OCI-LY1 (cell line): ENCODE measurements around the gene SLC22A9.

Source experiments
- H2AFZ ChIP-seq: fragments of 200-600 bp; sonication (generic), shearing (Covaris generic); 2 replicates; pipeline ENCODE4 v1.6.0; 2014; ENCODE audit warnings: antibody characterized with exemption, mild to moderate bottlenecking, low read length
- H3F3A ChIP-seq: fragments of 200-600 bp; sonication (generic), shearing (Covaris generic); 2 replicates; pipeline ENCODE4 v1.6.0; 2014; ENCODE audit warnings: mild to moderate bottlenecking, antibody characterized with exemption, low read length, moderate library complexity; ENCODE audit not compliant: insufficient read depth
- H3K27ac ChIP-seq: fragments of 200-600 bp; sonication (generic); 2 replicates; pipeline ENCODE4 v1.5.1; 2014; ENCODE audit warnings: low read length, mixed run types, mild to moderate bottlenecking, low read depth; ENCODE audit not compliant: poor library complexity, severe bottlenecking
- H3K27me3 ChIP-seq: fragments of 200-600 bp; sonication (generic); 2 replicates; pipeline ENCODE4 v1.6.0; 2014; ENCODE audit warnings: antibody characterized with exemption, mild to moderate bottlenecking, low read length, moderate library complexity; ENCODE audit not compliant: insufficient read depth
- H3K36me3 ChIP-seq: fragments of 200-600 bp; sonication (generic); 2 replicates; pipeline ENCODE4 v1.6.1; 2014; ENCODE audit warnings: mild to moderate bottlenecking, antibody characterized with exemption, low read length, moderate library complexity, mixed read lengths; ENCODE audit not compliant: insufficient read depth
- H3K4me1 ChIP-seq: fragments of 200-600 bp; sonication (generic); 2 replicates; pipeline ENCODE4 v1.5.1; 2014; ENCODE audit warnings: mild to moderate bottlenecking, low read length, moderate library complexity; ENCODE audit not compliant: insufficient read depth, severe bottlenecking
- H3K4me2 ChIP-seq: fragments of 200-600 bp; sonication (generic), shearing (Covaris generic); 2 replicates; pipeline ENCODE4 v1.6.1; 2014; ENCODE audit warnings: low read length
- H3K4me3 ChIP-seq: fragments of 200-600 bp; sonication (generic); 2 replicates; pipeline ENCODE4 v1.5.1; 2014; ENCODE audit warnings: low read length, low read depth, mild to moderate bottlenecking, mixed read lengths; ENCODE audit not compliant: poor library complexity, severe bottlenecking
- H3K79me2 ChIP-seq: fragments of 200-600 bp; shearing (Covaris generic); 2 replicates; pipeline ENCODE4 v1.6.1; 2016; ENCODE audit warnings: mixed run types, low read length, mixed read lengths; ENCODE audit not compliant: insufficient read depth
- H3K9ac ChIP-seq: fragments of 200-600 bp; sonication (generic), shearing (Covaris generic); 2 replicates; pipeline ENCODE4 v1.6.1; 2014; ENCODE audit warnings: mild to moderate bottlenecking, low read length, mixed read lengths
- H3K9me2 ChIP-seq: fragments of 200-600 bp; sonication (generic), shearing (Covaris generic); 2 replicates; pipeline ENCODE4 v1.6.1; 2014; ENCODE audit warnings: low read depth, mild to moderate bottlenecking, low read length, mixed read lengths
- H3K9me3 ChIP-seq: fragments of 200-600 bp; shearing (Covaris generic); 2 replicates; pipeline ENCODE4 v1.6.1; 2014; ENCODE audit warnings: low read length, mixed read lengths
- H4K20me1 ChIP-seq: fragments of 200-600 bp; sonication (generic), shearing (Covaris generic); 2 replicates; pipeline ENCODE4 v1.6.0; 2016; ENCODE audit warnings: mild to moderate bottlenecking, low read length; ENCODE audit not compliant: insufficient read depth
- CTCF ChIP-seq: fragments of 200-600 bp; sonication (generic), shearing (Covaris generic); IDR thresholded peaks from 2 replicates; pipeline ENCODE4 v1.5.1; 2017; ENCODE audit warnings: mild to moderate bottlenecking, antibody characterized with exemption, low read length, moderate library complexity, mixed read lengths
- EZH2 ChIP-seq: fragments of 200-600 bp; sonication (generic), shearing (Covaris generic); IDR thresholded peaks from 2 replicates; pipeline ENCODE4 v1.8.0; 2017; ENCODE audit warnings: borderline replicate concordance, mixed run types, mild to moderate bottlenecking, antibody characterized with exemption, low read length, moderate library complexity, mixed read lengths

Gene SLC22A9

DNA sequence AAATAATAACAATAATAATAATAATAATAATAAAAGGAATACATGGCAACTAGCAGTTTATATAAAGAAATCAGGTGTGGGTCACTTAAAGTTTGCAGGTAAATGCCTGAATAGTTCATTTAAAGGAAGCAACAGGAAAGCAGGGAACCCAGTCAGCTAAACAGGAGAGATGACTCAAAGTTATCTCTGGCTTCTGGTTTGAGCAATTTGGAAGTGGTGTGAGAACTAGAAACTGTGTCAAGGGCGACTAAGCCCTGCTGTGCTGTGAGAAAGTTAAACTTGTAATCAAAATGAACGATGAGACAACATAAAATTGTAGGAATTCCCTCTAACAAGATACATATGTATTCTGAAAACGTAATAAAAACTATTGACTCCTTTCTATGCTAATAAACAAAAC is 35.5 kb downstream of the SLC22A9 start:
- Histone ChIP-seq H3K79me2 (no peaks in the 10 kb centered on the region), H3K4me2 (no peak overlapping the region), H4K20me1 (no peaks in the 10 kb centered on the region), H3F3A (no peaks in the 10 kb centered on the region), H3K36me3 (no peaks in the 10 kb centered on the region), H3K27ac (no peak overlapping the region), H3K9me3 (no peaks in the 10 kb centered on the region), H3K27me3 (no peaks in the 10 kb centered on the region), H3K9me2 (no peaks in the 10 kb centered on the region), H3K4me3 (no peak overlapping the region), H3K9ac (no peak overlapping the region), H3K4me1 (no peaks in the 10 kb centered on the region), H2AFZ (no peak overlapping the region)
- TF ChIP-seq EZH2 (no peak), CTCF (no peak)

- no peak overlapping the region for H3K4me2 ChIP-seq
- no peaks in the 10 kb centered on the region for H3F3A ChIP-seq
- H3K27me3 ChIP-seq = no peaks in the 10 kb centered on the region
- H3K27ac ChIP-seq = no peak overlapping the region
- no peak overlapping the region for H3K9ac ChIP-seq
- no peaks in the 10 kb centered on the region for H4K20me1 ChIP-seq
- H3K9me2 ChIP-seq = no peaks in the 10 kb centered on the region
- H3K9me3 ChIP-seq = no peaks in the 10 kb centered on the region
- H2AFZ ChIP-seq = no peak overlapping the region
- no peak for TF ChIP-seq CTCF
- TF ChIP-seq EZH2 = no peak
- no peaks in the 10 kb centered on the region for H3K4me1 ChIP-seq
- H3K79me2 ChIP-seq = no peaks in the 10 kb centered on the region
- no peaks in the 10 kb centered on the region for H3K36me3 ChIP-seq
- H3K4me3 ChIP-seq = no peak overlapping the region
These were observed 36.9 kb downstream of the SLC22A9 start for GRCh38 chr11:63406458-63406857.

- no peak overlapping the region for H3K9ac ChIP-seq
- no peak overlapping the region for H3K4me3 ChIP-seq
- no peaks in the 10 kb centered on the region for H4K20me1 ChIP-seq
- H3K4me1 ChIP-seq = no peaks in the 10 kb centered on the region
- no peak overlapping the region for H3K4me2 ChIP-seq
- no peaks in the 10 kb centered on the region for H3K9me2 ChIP-seq
- H3K27ac ChIP-seq = no peak overlapping the region
- no peaks in the 10 kb centered on the region for H3K27me3 ChIP-seq
- TF ChIP-seq CTCF (no peak), EZH2 (no peak)
- no peaks in the 10 kb centered on the region for H3K36me3 ChIP-seq
- no peaks in the 10 kb centered on the region for H3F3A ChIP-seq
- no peaks in the 10 kb centered on the region for H3K79me2 ChIP-seq
- no peak overlapping the region for H2AFZ ChIP-seq
- no peaks in the 10 kb centered on the region for H3K9me3 ChIP-seq
These were observed 47.7 kb downstream of the SLC22A9 start for GRCh38 chr11:63417174-63417852.
